ENCODE measurements around the gene HAUS7.

- TF ChIP-seq POLR2AphosphoS5 (IDR thresholded peaks at IDR 0.05; ENCODE audit: low read depth, low read length) (no peak), SIN3A (IDR thresholded peaks at IDR 0.05; ENCODE audit: borderline replicate concordance, insufficient read depth, low read length) (no peak), TAF1 (IDR thresholded peaks at IDR 0.05; ENCODE audit: borderline replicate concordance, insufficient read depth, low read length) (no peak)
- TF ChIP-seq, protein P1, sequence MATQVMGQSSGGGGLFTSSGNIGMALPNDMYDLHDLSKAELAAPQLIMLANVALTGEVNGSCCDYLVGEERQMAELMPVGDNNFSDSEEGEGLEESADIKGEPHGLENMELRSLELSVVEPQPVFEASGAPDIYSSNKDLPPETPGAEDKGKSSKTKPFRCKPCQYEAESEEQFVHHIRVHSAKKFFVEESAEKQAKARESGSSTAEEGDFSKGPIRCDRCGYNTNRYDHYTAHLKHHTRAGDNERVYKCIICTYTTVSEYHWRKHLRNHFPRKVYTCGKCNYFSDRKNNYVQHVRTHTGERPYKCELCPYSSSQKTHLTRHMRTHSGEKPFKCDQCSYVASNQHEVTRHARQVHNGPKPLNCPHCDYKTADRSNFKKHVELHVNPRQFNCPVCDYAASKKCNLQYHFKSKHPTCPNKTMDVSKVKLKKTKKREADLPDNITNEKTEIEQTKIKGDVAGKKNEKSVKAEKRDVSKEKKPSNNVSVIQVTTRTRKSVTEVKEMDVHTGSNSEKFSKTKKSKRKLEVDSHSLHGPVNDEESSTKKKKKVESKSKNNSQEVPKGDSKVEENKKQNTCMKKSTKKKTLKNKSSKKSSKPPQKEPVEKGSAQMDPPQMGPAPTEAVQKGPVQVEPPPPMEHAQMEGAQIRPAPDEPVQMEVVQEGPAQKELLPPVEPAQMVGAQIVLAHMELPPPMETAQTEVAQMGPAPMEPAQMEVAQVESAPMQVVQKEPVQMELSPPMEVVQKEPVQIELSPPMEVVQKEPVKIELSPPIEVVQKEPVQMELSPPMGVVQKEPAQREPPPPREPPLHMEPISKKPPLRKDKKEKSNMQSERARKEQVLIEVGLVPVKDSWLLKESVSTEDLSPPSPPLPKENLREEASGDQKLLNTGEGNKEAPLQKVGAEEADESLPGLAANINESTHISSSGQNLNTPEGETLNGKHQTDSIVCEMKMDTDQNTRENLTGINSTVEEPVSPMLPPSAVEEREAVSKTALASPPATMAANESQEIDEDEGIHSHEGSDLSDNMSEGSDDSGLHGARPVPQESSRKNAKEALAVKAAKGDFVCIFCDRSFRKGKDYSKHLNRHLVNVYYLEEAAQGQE (IDR thresholded peaks at IDR 0.05; ENCODE audit: insufficient read depth in 1 of 2, low read depth in 2 of 2, low read length in 2 of 2) = no peak
Measured at GRCh38 chrX:153478746-153479145, 8.4 kb upstream of the HAUS7 start.
